CD4-positive, alpha-beta T cell treated with Interleukin-4 for 1 hour (primary cell): ENCODE results near the gene MSN.

Experiments
- DNase-seq, 2 donors: peaks; one replicate each; pipeline ENCODE4 v3.0.0-alpha.2; 2020 to 2022

Gene MSN

GRCh38 chrX:65674204-65674893 lies 6.9 kb downstream of the MSN start:
- DNase-seq: peak; percentile 35 to 53

GRCh38 chrX:65677954-65678469 lies 10.6 kb downstream of the MSN start:
- no peak for DNase-seq

GRCh38 chrX:65679071-65679540 lies 11.7 kb downstream of the MSN start:
- DNase-seq: no peak

GRCh38 chrX:65681810-65682209 lies 14.4 kb downstream of the MSN start:
- no peak for DNase-seq

- no peak for DNase-seq
These were observed 17.7 kb downstream of the MSN start for GRCh38 chrX:65685112-65685511.

- no peak for DNase-seq
These were observed 18.8 kb downstream of the MSN start for GRCh38 chrX:65686236-65686635.

GRCh38 chrX:65687367-65687766 lies 19.9 kb downstream of the MSN start:
- DNase-seq: no peak

- no peak for DNase-seq
These were observed 21.0 kb downstream of the MSN start for GRCh38 chrX:65688403-65688871.

- no peak for DNase-seq
These were observed 21.9 kb downstream of the MSN start for GRCh38 chrX:65689377-65689776.

- no peak for DNase-seq
These were observed 22.8 kb downstream of the MSN start for GRCh38 chrX:65690057-65690855.

- no peak for DNase-seq
These were observed 28.5 kb downstream of the MSN start for GRCh38 chrX:65695849-65696449.

- DNase-seq: no peak
These were observed 29.2 kb downstream of the MSN start for GRCh38 chrX:65696613-65697012.

GRCh38 chrX:65697211-65697641 lies 29.8 kb downstream of the MSN start:
- no peak for DNase-seq

GRCh38 chrX:65697915-65698796 lies 30.7 kb downstream of the MSN start:
- peak; percentile 68 to 75 for DNase-seq

GRCh38 chrX:65702956-65703355 lies 35.5 kb downstream of the MSN start:
- DNase-seq: no peak

GRCh38 chrX:65705439-65705838 lies 38.0 kb downstream of the MSN start:
- no peak for DNase-seq

- peak in 1 of 2 donors; percentile 44 for DNase-seq
These were observed 38.8 kb downstream of the MSN start for GRCh38 chrX:65706041-65706828.

GRCh38 chrX:65707151-65707550 lies 39.7 kb downstream of the MSN start:
- no peak for DNase-seq

- no peak for DNase-seq
These were observed 44.8 kb downstream of the MSN start for GRCh38 chrX:65712005-65712806.

GRCh38 chrX:65718538-65718937 lies 51.1 kb downstream of the MSN start:
- DNase-seq: no peak
